CD4-positive, alpha-beta T cell treated with Interleukin-4 for 4 hours (primary cell): ENCODE results near the gene DPF3.
A peak's percentile ranks its signal among the peaks of the same experiment; 100 is the strongest.

Source experiments
- DNase-seq: peaks from one replicate; pipeline ENCODE4 v3.0.0-alpha.2; 2020

DPF3 gene

DNA sequence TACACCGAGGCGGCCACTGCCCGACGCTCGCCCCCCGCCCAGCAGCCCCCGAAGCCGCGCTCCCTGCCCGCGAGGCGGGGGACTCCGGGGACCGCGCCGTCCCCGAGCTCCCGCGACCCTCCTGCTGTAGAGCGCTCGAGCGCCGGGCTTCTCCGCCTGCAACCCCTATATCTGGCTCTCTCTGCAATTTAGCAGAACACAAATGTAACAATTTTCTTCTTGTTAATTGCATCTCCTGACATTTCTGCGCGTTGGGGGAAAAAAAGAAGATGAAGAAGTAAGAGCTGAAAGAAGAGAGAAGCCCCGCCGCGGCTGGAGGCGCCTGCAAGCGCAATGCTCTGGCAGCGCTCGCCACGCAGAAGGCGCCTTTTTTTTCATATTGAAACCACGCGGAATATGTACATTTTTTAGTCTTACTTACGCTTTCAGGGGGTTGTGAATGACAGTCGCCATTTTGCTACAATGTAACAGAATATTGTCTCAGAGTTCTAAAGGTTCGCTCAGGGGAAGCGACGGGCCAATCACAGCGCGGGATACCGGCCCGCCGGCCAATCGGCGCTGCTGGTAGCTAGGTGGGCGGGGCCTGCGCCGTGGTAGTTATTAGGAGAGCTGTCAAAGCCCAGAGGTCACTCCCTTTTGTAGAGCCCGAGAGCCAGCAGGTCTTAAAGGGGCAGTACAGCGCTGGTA, at the start of gene DPF3:
DPF3 (minus strand) TSS at position 466 of the 687 bp plus-strand sequence; CDS start at position 453, 13 bp downstream.
- DNase-seq: peak; percentile 94

DNA sequence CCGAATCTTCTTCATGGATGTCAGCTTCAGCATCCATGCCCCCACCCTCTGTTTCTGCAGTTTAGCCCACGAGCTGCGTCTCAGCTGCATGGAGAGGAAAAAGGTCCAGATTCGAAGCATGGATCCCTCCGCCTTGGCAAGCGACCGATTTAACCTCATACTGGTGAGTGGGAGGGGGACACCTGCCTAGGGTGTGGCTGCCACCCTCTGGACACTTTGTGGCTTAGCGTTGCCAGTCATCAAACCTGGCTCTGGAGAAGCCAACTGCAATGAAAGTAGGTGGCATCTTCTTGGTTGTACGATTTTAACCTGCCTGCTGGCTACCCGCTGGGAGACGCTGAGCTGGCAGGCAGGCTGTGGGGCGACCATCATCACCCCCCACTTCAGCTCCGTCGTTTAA, 49.0 kb upstream of the DPF3 start:
- no peak for DNase-seq

DNA sequence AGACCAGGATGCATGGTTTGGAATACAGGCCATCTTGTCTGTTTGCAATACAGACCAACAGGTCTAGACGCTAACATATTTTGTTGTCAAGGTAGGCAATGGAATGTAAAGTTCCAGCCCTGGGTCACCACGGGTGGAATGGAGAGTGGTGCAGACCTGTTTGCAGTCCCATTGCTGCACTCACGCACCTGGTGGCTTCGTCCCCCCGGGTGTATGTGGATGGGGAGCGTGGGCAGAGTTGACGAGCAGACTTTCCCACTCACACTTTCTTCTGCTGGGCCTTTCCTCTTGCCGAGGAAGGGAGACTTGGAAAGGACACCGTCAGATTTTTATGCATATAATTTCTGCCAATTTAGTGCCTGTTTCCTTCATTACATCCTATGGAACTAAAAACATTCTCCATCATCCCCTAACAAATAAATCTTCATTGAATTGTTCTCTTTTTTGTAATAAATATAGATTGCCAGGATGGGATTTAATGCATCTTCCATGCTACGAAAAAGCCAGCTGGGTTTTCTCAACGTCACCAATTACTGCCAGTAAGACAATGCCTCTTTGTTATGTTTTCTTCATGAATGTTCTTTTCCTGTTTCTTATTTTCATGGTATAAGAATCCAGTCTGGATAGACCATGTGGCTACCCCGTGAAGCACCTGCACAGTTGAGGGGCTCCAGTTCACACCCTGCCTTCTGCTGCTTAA, 47.5 kb upstream of the DPF3 start:
- no peak for DNase-seq

DNA sequence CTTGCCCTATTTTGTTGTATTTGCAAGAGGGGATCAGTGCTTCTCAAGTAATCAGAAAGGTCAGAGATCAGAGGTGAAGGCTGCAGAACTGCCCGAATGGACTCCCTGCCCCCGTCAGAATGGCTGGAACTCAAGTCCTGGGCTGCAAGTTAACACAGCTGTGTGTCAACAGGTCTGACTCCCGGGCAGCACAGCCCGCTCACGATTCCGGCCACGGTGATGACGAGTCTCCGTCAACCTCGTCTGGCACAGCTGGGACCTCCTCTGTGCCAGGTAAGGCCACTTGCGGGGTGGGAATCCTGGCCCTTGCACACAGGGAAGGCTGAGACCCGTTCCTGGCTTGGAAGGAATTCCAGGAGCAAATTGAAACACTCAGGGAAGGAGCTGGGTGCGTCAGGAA, 45.7 kb upstream of the DPF3 start:
- DNase-seq: no peak

DNA sequence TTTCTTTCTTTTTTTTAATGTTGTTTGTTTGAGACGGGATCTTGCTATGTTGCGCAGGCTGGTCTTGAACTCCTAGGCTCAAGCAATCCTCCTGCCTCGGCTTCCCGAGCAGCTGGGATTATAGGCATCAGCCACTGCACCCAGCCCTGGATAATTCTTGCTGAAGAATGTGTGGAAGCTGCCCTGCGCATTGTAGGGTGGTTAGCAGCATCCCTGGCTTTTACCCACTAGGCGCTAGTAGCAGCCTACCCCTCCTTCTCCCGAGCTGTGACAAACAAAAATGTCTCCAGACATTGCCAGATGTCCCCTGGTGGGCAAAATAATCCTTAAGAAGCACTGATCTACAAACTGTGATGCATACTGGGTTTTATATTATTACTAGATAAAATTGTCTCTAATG, 39.0 kb upstream of the DPF3 start:
- DNase-seq: no peak

DNA sequence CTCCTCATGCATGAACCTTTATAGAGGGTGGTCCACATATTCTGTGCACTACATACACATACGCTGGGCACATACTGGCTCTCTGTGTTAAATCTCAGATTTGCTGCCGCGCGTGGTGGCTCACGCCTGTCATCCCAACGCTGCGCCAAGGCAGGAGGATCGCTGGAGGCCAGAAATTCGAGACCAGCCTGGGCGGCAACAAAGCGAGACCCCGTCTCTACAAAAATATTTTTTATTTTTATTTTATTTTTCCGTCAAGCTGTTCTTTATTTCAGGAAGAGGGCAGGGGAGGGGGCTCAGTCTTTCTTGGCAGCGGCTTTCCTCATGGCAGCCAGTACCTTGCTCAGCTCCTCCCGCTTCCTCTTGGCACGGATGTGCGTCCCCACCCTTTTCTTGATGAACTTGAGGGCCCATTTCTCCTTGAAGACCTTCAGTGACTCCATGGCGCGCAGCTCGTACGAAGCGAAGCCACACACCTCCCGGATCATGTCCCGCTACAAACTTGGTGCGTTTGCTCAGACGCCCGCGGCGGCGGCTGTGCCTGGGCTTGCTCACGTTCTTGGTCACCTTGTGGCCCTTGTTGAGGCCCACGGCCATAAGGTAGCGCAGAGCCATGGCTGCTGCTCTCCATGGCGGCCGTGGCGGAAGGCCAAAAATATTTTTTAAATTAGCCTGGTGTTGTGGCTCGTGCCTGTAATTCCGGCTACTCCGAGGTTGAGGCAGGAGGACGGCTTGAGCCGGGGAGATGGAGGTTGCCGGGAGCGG, 35.6 kb upstream of the DPF3 start:
- DNase-seq: no peak

DNA sequence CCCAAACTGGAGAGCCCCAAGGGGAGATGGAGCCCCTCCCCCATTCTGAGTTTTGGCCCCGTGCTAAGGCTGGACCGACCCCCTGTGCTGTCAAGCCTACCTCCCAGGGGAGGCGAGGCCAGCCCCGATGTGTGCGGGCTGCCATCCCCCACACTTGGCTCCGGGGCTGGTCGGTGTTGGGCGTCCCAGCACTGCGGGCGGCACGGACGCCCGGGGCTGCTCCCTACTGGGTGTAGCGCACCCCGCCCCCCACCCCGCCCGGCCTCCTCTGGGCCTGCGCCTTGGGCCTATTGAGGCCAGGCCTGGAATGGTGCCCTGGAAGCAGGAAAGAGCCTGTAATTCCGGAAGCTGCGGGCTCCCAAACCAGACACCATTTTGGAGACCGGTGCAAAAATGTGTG, 35.0 kb upstream of the DPF3 start:
- DNase-seq: no peak

DNA sequence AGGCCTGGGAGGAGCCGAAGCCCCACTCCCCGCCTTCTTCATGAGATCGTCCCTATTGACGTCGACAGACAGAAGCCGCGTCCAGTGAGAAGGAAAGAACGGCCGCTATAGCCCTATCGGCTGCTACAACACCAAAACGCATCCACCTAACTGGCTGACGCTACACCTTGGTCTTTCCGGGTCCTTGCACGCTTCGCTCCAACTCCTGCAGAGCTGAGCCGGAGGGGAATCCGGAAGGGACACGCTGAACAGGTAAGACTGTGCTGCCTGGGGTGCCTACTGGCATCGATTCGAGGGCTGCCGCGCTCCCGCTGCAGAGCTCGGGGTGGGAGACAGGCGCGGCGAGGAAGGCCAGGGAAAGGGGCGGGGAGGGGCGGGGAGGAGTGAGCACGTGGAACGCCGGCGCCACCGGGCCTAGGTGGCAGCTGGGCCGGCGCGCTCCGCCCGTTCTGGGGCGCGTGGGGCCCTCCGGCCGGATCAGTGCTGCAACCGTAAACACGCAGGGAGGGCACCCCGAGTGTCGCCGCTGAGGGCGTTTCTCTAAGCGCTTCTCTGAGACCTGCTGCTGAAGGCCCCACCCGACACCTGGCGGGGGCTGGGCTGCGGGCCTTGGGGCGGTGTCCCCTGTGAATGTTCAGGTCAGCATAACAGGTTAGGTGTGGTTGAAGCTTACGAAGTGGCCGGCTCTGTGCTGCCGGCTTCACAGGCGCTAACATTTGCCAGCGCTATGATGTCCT, 32.6 kb upstream of the DPF3 start, which contains the start of gene DCAF4:
DCAF4 (plus strand) TSS at position 173 of the 737 bp plus-strand sequence. CDS start 11,515 bp downstream, outside the sequence.
- peak; percentile 95 for DNase-seq

DNA sequence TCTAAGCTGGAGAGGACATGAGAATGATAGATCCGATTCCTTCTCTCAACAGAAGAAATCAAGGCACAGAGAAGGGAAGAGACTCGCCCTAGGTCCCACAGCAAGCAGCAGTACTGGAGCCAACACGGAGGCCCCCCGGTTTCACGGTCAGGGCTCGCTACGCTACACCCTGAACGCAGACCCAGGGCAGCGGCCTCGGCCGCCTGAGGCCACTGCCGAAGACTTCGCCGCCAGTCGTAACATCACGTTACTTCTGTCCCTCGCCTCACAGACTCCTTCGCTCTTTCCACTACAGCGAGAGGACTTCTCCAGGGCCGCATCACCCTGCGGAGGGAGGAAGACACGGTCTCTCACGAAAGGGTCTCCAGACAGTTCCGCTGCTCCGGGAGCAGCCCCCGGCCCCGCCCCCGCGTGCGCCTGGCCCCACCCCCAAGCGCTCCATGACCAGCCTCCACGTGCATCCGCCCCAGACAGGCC, 32.0 kb upstream of the DPF3 start:
- DNase-seq: no peak

DNA sequence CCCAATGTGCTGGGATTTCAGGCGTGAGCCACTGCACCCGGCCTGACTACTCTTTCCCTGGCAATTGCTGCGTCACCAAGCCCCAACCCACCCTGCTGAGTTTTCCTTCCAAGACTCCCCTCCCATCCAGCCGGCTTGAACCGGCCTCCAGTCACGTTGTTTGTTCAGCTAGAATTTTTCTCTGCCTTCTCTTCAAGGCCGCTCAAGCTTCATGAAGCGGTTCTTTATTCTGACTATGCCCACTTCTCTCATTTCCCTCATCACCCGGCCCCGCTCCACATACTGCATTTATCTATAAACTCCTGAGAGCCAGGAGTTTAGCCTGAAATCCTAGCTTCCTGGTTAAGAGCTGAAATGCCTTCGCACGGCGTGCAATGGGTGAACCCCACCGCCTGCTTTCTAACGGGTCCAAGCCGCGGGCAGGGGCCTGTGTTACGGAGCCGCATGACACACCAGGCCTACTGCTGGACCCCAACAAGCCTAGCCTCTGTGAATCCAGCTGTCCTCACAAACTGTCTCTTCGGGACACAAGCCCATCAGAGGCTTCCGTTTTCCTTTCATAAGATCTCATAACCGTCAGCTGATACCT, 31.4 kb upstream of the DPF3 start:
- DNase-seq: no peak

DNA sequence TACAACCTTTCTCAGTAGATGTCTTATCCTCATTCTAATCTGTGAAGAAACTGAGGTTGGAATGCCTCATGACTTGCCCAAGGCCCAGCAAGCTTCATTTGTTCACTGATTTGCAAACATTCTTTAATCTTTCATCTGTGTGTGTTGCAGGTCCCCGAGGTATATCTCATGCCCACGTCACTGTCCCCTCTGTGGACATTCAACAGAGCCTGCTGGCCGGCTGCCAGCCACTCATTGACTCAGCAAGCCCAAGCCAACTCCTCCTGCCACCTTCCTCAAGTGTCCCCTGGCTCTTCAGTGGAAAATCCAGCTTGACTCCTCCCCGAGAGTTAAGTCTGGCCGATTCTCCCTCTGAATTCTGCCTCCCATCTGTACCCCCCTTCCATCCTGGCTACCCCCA, 30.4 kb upstream of the DPF3 start:
- DNase-seq: no peak

DNA sequence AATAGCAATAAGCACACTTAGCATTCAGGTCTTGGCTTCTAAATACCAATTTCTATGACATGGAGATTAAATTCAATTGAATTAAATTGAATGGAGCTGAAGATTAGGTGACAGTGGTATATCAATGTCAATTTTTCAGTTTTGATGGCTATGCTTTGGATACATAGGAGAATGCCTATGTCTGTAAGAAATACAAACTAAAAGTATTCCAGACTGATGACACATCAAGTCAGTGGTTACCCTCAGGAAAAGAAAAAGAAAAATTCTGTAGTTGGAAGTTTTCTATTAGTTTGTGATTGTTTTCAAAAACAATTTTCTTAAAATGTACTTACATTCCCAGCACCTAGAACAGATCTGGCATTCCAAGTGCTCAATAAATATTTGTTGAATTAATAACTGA, 27.5 kb upstream of the DPF3 start:
- DNase-seq: no peak

DNA sequence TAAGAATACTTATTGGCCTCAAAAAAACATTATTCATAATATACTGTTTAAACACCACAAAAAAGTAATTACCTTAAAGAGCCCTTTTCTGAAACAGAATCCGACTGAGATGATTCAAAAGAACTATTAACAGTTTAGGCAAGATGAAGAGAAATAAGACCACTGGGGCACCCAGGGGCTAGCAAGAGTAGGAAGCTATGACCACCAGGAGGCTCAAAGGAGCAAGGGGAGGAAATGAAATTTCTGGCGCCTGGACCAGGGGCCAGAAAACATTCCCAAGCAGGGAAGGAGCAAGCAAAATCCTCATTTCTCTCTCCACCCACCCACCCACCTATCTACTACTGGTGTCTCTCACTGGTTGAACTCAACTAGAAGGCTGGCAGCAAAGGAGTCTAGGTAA, 26.1 kb upstream of the DPF3 start:
- DNase-seq: no peak

DNA sequence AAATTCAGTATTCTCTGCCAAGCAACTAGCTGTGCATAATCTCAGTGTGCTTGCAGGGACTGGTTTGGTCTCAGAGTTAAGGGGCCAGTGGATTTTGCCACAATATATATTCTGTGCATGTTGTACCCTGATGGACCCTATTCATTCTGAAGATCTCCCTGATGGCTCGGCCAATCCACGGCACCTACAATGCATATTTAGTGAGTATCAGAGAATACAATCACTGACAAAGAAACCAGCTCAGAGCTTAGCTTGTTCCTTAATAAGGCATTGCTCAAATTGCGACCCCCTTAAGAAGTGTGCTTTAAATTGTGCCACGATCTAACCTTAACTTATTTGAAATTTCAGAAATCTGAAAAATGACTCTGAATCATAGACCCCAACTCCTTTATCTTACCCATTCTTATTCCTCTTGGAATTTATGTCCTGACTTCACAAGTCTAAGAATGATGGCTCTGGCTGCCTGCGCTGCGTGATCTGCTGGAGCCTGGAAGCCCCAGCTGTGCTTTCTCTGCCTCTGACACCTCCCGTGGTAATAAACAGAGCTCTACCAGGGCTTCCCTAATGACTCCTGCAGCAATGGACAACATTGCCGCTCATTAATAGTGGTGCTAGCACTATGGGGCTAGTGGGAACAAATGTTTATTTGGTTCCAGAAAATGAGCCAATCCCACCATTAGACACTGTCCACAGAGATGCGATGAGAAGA, 23.3 kb upstream of the DPF3 start:
- DNase-seq: no peak

DNA sequence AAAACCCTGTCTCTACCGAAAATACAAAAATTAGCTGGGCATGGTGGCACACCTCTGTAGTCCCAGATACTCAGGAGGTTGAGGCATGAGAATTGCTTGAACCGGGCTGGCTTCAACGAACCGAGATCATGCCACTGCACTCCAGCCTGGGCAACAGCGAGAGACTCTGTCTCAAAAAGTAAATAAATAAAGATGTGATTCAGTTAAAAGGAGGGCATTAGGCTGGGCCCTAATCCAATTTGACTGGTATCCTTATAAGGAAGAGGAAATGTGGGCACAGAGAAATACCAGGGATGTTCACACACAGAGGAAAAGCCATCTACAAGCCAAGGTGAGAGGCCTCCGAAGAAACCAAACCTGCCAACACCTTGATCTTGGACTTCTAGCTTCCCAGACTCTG, 22.3 kb upstream of the DPF3 start:
- DNase-seq: no peak

DNA sequence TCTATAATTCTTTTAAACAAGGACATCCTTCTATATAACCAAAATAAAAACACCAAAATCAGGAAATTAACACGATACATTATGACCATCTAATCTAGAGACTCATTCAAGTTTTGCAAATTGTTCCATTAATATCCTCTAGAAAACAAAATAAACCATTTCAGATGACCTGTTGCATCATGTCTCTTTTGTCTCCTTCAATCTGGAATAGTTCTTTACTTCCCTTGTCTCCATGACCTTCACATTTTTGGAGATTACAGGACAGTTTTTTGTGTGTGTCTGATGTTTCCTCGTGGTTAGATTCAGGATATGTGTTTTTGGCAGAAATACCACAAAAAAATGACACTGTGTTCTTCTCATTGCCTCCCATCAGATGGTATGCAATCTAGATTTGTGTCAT, 19.9 kb upstream of the DPF3 start:
- DNase-seq: no peak

DNA sequence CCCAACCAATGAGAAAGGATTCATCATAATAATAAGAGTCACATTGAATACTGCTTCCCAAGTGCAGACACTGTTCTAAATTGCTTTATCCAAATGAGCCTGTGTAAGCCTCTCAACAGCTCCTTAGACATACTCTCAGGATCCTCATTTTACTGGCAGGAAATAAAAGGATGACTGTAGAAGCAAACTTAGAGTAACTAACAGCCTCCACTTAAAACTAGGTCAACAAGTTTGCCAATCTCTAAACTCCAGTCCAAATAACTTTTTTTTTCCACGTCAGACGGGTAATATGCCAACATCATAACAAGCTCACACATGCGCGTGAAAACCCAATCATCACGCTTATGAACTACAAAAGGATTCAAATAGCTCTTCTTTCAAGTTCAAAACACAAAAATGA, 15.3 kb upstream of the DPF3 start:
- no peak for DNase-seq

DNA sequence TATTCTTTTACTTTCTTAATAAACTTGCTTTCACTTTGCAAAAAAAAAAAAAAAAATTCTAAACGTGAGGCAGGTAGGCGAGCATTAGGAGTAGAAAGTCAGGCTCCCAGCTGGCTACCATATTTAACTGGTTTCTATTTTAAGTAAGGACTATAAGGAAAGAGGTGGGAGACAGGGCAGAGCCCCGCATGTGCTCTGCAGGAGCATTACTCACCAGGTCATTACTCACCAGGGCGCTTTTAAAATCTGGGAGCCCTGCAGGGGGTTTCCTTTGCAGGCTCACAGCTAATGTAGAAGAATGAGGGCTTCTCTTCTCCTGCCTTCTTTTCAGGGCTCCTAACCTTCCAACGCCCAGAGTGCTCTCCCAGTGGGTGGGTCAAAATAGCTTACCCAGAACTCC, 14.0 kb upstream of the DPF3 start:
- DNase-seq: no peak

DNA sequence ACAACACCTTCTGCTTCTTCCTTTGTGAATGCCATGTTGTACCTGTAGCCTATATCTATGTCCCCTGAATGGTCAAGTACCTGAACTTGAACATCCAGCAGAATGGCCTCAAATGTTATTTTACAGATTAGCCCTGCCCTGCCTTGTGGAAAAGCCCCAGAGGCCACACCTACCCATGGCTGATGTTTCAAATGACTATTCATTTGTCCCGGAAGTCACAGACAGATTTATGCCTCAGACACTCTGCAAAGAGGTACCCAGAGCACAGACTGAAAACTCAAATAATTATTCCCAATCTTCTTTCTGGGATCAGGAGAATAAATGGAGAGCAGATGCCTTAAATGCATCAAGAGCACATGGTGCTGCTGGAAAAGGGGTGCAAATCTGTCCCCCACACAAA, 13.0 kb upstream of the DPF3 start:
- no peak for DNase-seq

DNA sequence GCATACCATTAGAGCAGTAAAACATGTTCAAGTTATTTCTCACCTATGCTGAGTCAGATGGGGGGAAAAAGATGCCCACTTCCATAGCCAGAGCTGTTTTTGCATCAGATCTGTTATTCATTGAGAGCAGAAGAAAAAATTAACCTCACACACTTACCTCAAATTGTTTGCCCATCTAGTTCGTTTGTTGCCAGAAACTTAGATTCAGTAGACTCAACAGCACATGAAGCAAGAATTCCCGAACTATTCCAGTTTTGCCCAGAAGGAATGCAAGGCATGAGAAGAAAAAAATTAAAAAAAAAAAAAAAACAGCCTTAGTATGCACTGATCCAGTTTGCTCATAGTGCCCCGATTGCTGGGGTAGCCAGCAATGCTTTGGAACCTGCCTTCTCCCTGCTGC, 12.4 kb upstream of the DPF3 start:
- DNase-seq: no peak

DNA sequence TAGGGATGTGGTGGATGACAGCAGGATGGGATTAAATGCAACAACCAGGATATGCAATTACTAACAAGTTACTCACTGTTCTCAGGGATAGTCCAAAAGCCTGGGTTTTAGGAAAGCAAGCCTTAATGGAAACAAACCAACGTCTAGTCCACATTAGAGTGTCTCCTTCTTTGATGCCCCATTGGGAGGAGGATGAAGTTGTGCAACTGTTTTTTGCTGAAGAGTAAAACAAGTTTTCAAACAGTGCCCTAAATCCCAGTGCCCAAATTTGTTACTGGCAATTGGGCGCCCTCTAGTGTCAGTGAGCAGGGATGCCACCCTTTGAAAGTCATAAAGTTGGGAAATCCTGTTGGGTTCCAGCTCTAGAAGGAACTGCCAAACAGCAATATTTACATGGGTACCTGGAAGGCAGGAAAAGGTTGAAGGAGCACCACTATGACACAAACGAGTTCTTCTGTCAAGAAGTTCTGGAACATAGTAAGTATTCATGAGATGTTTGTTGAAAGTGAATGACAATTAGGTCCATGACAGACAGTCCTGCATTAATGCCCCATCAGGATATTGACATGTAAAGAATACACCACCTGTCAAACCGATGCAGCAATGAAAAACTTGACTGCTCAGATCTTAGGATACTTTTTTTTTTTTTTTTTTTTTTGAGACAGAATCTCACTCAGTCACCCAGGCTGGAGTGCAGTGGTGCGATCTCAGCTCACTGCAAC, 11.1 kb upstream of the DPF3 start:
- peak; percentile 73 for DNase-seq
